Measurements from ENCODE around the gene DIAPH2.
"Not testable (repeated sequence)": the region's sequence is repeated elsewhere in the genome, so short reads cannot be mapped to it uniquely, and the experiment has no call there.

DIAPH2 gene

DNA sequence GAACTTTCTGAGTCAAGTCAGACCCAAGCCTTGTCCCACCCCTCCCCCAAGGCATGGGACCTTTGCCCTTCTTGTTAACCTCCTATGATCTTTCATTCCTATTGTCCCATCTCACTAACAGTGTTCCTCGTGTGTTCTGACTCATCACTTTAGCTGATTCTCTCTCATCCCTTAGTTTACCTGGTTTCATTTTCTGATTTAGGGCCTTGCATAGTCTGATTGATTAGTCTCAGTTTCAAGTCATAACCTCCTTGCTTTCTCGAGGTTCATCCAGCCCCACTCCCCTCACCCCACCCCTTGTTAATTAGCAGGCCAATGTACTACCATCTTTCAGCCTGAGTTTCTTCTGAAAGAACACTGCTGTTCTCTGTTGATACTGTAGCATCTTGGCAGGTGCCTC is 716.5 kb downstream of the DIAPH2 start:
- no peak for TF ChIP-seq CTCF (IDR thresholded peaks at IDR 0.05; ENCODE audit: low read depth, low read length, missing control alignments)
- H3K4me3 ChIP-seq (replicated peaks; ENCODE audit: low read depth, low read length), result no peak overlapping the region
- DNase-seq (ENCODE audit: extremely low read depth, low read depth), result no peak

DNA sequence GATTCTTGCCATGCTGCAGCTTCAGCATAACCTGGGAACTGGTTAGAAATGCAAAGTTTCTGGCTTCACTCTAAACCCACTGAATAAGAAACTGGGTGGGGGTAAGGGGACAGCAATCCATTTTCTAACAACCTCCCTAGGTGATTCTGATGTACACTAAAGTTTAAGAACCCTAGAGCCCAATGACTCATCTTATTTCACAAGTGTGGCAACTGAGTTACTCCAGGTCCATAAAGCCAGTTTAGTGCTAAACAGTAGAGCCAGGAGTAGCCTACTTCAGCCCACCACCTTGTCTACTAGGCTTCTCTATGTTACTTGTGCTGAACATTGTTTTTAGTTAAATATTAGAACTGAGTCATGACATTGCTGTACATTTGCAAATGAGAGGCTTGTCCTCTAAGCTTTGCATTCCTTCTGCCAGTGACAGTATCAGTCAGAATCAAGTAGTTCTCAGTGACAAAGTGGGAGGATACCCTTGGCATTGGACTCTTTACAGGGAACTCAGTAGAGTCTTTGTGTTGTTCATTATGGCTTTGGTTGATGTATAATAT is 717.0 kb downstream of the DIAPH2 start:
- no peak for TF ChIP-seq CTCF (IDR thresholded peaks at IDR 0.05; ENCODE audit: low read depth, low read length, missing control alignments)
- H3K4me3 ChIP-seq (replicated peaks; ENCODE audit: low read depth, low read length), result no peak overlapping the region
- no peak for DNase-seq (ENCODE audit: extremely low read depth, low read depth)

DNA sequence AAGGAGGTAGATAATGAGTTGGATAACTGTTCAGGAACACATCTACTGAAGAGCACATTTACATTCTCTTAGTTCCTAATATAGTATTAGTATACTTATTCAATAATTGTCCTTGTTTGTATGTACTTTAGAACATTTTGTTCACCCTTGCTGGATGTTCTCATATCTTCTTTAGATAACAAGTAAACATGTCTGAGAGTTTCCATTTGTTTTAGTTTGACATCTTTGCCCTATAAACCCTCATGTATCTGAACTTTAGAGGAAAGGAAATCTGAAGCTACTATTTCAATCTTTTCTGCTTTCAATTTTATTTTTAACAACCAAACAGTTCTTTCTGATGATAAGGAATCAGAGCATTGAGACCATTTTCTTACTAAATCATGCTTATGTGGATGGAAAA is 717.7 kb downstream of the DIAPH2 start:
- DNase-seq (ENCODE audit: extremely low read depth, low read depth), result no peak
- no peak overlapping the region for H3K4me3 ChIP-seq (replicated peaks; ENCODE audit: low read depth, low read length)
- no peak for TF ChIP-seq CTCF (IDR thresholded peaks at IDR 0.05; ENCODE audit: low read depth, low read length, missing control alignments)

GRCh38 chrX:97402903-97403302 is 718.3 kb downstream of the DIAPH2 start:
- TF ChIP-seq CTCF (IDR thresholded peaks at IDR 0.05; ENCODE audit: low read depth, low read length, missing control alignments), result no peak
- DNase-seq (ENCODE audit: extremely low read depth, low read depth), result no peak

GRCh38 chrX:97405031-97405660 is 720.5 kb downstream of the DIAPH2 start:
- TF ChIP-seq CTCF (IDR thresholded peaks at IDR 0.05; ENCODE audit: low read depth, low read length, missing control alignments), result no peak
- H3K4me3 ChIP-seq (replicated peaks; ENCODE audit: low read depth, low read length), result no peak overlapping the region
- DNase-seq (ENCODE audit: extremely low read depth, low read depth), result no peak

More at GRCh38 chrX:97402903-97403302, 718.3 kb downstream of the DIAPH2 start:
- no peak overlapping the region for H3K4me3 ChIP-seq (replicated peaks; ENCODE audit: low read depth, low read length)

GRCh38 chrX:97409632-97410415 is 725.2 kb downstream of the DIAPH2 start:
- H3K4me3 ChIP-seq (replicated peaks; ENCODE audit: low read depth, low read length); DNase-seq (ENCODE audit: extremely low read depth, low read depth): not testable (repeated sequence)

DNA sequence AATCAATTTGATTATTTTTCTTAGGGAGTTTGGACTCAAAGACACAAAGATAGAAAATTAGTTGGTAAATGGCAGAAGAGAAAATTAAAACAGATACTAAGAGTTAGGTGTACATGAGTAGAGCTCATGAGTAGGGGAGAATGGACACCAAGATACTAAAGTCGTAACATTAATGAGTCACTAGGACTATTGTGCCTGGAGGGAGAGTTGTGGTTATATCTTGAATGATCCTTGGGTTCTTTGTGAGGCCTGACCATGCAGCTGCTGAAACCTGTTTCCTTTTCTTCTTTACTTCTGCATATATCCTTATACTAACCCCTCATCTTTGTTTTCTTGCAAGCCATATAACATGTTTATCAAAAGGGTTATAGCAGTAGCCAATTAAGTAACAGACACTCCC is 731.8 kb downstream of the DIAPH2 start:
- no peak overlapping the region for H3K4me3 ChIP-seq (replicated peaks; ENCODE audit: low read depth, low read length)
- no peak for TF ChIP-seq CTCF (IDR thresholded peaks at IDR 0.05; ENCODE audit: low read depth, low read length, missing control alignments)
- DNase-seq (ENCODE audit: extremely low read depth, low read depth), result no peak

Data from HFF-Myc (cell line).